ENCODE data around the gene CFAP99.

The CFAP99 gene

GRCh38 chr4:2449511-2450392, 31.0 kb downstream of the CFAP99 start:
- no peak for TF ChIP-seq TAF1 (IDR thresholded peaks at IDR 0.05; ENCODE audit: low read depth)
- no peak for TF ChIP-seq CEBPB (IDR thresholded peaks at IDR 0.05)
- TF ChIP-seq EGR1 (IDR thresholded peaks at IDR 0.05): no peak
- no peak for TF ChIP-seq EP300 (IDR thresholded peaks at IDR 0.05; ENCODE audit: borderline replicate concordance)
- TF ChIP-seq FOXM1 (IDR thresholded peaks at IDR 0.05; ENCODE audit: borderline replicate concordance, low read depth): no peak
- TF ChIP-seq USF1 (IDR thresholded peaks at IDR 0.05): no peak
- TF ChIP-seq CREB1 (IDR thresholded peaks at IDR 0.05; ENCODE audit: low read depth): no peak
- TF ChIP-seq TCF12 (IDR thresholded peaks at IDR 0.05; ENCODE audit: low read depth): no peak
- TF ChIP-seq ZBTB7A (IDR thresholded peaks at IDR 0.05; ENCODE audit: low read depth): no peak
- TF ChIP-seq, protein P1, sequence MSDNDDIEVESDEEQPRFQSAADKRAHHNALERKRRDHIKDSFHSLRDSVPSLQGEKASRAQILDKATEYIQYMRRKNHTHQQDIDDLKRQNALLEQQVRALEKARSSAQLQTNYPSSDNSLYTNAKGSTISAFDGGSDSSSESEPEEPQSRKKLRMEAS (IDR thresholded peaks at IDR 0.05): no peak
- TF ChIP-seq TEAD4 (IDR thresholded peaks at IDR 0.05): no peak
- TF ChIP-seq YY1 (IDR thresholded peaks at IDR 0.05; ENCODE audit: low read depth): no peak
- TF ChIP-seq RAD21 (IDR thresholded peaks at IDR 0.05; ENCODE audit: low read depth): no peak
- no peak for TF ChIP-seq REST (IDR thresholded peaks at IDR 0.05; ENCODE audit: low read depth)
- TF ChIP-seq NFIC (IDR thresholded peaks at IDR 0.05): no peak

DNA sequence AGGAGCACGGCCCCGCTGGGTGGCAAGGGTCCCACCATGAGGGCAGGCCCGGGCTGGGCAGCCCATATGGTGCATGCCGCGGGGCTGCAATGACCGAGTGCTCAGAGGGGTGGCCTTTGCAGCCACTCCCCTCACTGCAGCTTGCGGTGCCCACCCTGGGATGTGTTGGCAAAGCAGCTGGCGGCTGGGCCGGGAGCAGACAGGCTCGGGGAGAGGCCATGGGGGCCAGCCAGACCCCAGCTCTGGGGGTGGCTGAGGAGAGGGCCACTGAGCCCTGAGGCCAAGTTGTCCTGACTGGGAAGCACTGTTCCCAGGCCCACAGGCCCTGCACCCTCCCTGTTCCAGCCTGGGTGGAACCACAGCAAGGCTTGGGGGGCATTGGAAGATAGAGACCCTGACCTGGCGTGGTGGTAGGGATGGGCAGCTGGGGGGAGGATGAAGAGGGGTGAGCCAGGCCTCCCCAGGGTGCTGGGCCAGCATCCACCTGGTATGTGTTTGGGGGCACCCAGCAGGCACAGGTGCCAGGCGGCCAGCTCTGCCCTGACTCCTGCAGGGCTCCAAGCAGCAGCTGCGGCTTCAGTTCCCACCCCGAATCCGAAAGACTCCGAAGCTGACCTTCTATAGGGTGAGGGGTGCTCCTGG, 31.8 kb downstream of the CFAP99 start:
- TF ChIP-seq USF1 (IDR thresholded peaks at IDR 0.05): no peak
- no peak for TF ChIP-seq ZBTB7A (IDR thresholded peaks at IDR 0.05; ENCODE audit: low read depth)
- TF ChIP-seq RAD21 (IDR thresholded peaks at IDR 0.05; ENCODE audit: low read depth): no peak
- TF ChIP-seq FOXM1 (IDR thresholded peaks at IDR 0.05; ENCODE audit: borderline replicate concordance, low read depth): no peak
- no peak for TF ChIP-seq CREB1 (IDR thresholded peaks at IDR 0.05; ENCODE audit: low read depth)
- no peak for TF ChIP-seq CEBPB (IDR thresholded peaks at IDR 0.05)
- TF ChIP-seq TEAD4 (IDR thresholded peaks at IDR 0.05): no peak
- TF ChIP-seq EGR1 (IDR thresholded peaks at IDR 0.05): no peak
- TF ChIP-seq TCF12 (IDR thresholded peaks at IDR 0.05; ENCODE audit: low read depth): no peak
- no peak for TF ChIP-seq YY1 (IDR thresholded peaks at IDR 0.05; ENCODE audit: low read depth)
- TF ChIP-seq NFIC (IDR thresholded peaks at IDR 0.05): no peak
- TF ChIP-seq TAF1 (IDR thresholded peaks at IDR 0.05; ENCODE audit: low read depth): no peak
- no peak for TF ChIP-seq REST (IDR thresholded peaks at IDR 0.05; ENCODE audit: low read depth)
- no peak for TF ChIP-seq EP300 (IDR thresholded peaks at IDR 0.05; ENCODE audit: borderline replicate concordance)
- TF ChIP-seq, protein P1 (IDR thresholded peaks at IDR 0.05): no peak

GRCh38 chr4:2451036-2451520, 32.3 kb downstream of the CFAP99 start:
- no peak for TF ChIP-seq EGR1 (IDR thresholded peaks at IDR 0.05)
- no peak for TF ChIP-seq TCF12 (IDR thresholded peaks at IDR 0.05; ENCODE audit: low read depth)
- no peak for TF ChIP-seq NFIC (IDR thresholded peaks at IDR 0.05)
- TF ChIP-seq, protein P1 (IDR thresholded peaks at IDR 0.05): no peak
- TF ChIP-seq RAD21 (IDR thresholded peaks at IDR 0.05; ENCODE audit: low read depth): no peak
- no peak for TF ChIP-seq YY1 (IDR thresholded peaks at IDR 0.05; ENCODE audit: low read depth)
- TF ChIP-seq ZBTB7A (IDR thresholded peaks at IDR 0.05; ENCODE audit: low read depth): no peak
- no peak for TF ChIP-seq REST (IDR thresholded peaks at IDR 0.05; ENCODE audit: low read depth)
- TF ChIP-seq CEBPB (IDR thresholded peaks at IDR 0.05): no peak
- no peak for TF ChIP-seq EP300 (IDR thresholded peaks at IDR 0.05; ENCODE audit: borderline replicate concordance)
